ENCODE results near the gene DDIAS. TPM values are rescaled to one million over a fixed set of nuclear protein-coding genes. Genes with fewer than 3 reads are reported as not detected.

Gene DDIAS
- total and polyA plus RNA-seq, 10 of the 15 experiments (the other 5 are each of a cell fraction or from before 2014, with no cell fraction given) = 6.9 to 27.8 (median 12.9) TPM

DNA sequence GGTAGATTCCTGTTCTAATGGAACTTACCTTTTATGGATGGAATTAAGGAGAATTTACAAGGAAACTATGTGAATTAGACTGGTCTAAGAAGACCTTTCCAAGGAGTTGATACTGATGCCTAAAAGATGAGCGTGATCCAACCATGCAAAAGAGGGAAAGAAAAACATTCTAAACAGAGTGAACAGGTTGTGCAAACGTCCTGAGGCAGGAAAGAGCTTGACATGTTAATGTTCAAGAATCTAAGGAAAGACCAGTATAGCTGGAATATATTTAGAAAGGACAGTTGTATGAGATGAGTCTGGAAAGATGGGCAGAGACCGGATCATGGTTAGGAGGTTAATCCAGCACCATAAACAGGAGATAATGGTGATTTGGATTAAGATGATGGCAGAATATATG lies 1.3 kb downstream of the DDIAS start:
- in situ Hi-C loops (cut with MboI) (loop anchor here (5.0 to 10.0 kb wide), 4 partner anchors 172 to 382 kb away; partner anchors contain the start of genes CCDC90B, PCF11 and RAB30), intact Hi-C loops (cut with micrococcal nuclease; ENCODE audit: unreplicated experiment) (loop anchor here (5.0 kb wide), 2 partner anchors 254 to 289 kb away; partner anchors contain the start of genes ANKRD42 and PCF11)

More for the DNA sequence above, 1.3 kb downstream of the DDIAS start:
- H4K20me1 ChIP-seq (ENCODE audit: control insufficient read depth, insufficient read depth) = no peaks in the 10 kb centered on the region
- ChIA-PET POLR2A (no interaction called here), CTCF (interaction anchor here (1.0 to 7.0 kb wide), 3 partner anchors 34 to 347 kb away, joined by 3 to 72 read pairs (median 51); no protein-coding TSS in a partner anchor), SMC1A (ENCODE audit: uncharacterized antibody, unreplicated experiment) (interaction anchor here (1.3 to 6.3 kb wide), 6 partner anchors 27 to 351 kb away, joined by 3 to 57 read pairs (median 8); no protein-coding TSS in a partner anchor), RAD21 (ENCODE audit: unreplicated experiment) (interaction anchor here (3.2 to 3.4 kb wide), 2 partner anchors 160 to 347 kb away, joined by 17 to 20 read pairs; no protein-coding TSS in a partner anchor)
- H3K4me3 ChIP-seq = peak overlapping the region; percentile 72
- no peak overlapping the region; the same call in 1 of the 2 replicates for H3K9ac ChIP-seq (ENCODE audit: control insufficient read depth, insufficient read depth, low read length)
- DNase-seq (ENCODE audit: low read depth, low spot score) = no peak
- H3K36me3 ChIP-seq (ENCODE audit: control insufficient read depth in 2 of 2, insufficient read depth in 2 of 2, low read length in 1 of 2) = no peaks in the 10 kb centered on the region
- H3K9me3 ChIP-seq (replicated peaks; ENCODE audit: control insufficient read depth, insufficient read depth, low read length) = no peaks in the 10 kb centered on the region
- FAIRE-seq = no peak
- H3K27ac ChIP-seq (ENCODE audit: control insufficient read depth, insufficient read depth) = no peak overlapping the region
- peaks cover 46% of the 10 kb centered on the region for H3K79me2 ChIP-seq (ENCODE audit: control insufficient read depth, insufficient read depth, low read length)
- peak overlapping the region; percentile 85 for H3K4me2 ChIP-seq (ENCODE audit: control insufficient read depth, insufficient read depth)
- no TSS peak for BruUV-seq (replicated peaks)
- no peaks in the 10 kb centered on the region for H3K27me3 ChIP-seq (replicated peaks in 1 of 2; ENCODE audit: control insufficient read depth in 2 of 2, insufficient read depth in 2 of 2, low read length in 1 of 2)
- TF ChIP-seq HSF1 (IDR thresholded peaks at IDR 0.05; ENCODE audit: low read depth, low read length) = no peak
- no peak for TF ChIP-seq JUNB (IDR thresholded peaks at IDR 0.05)
- TF ChIP-seq RUNX3 (IDR thresholded peaks at IDR 0.05; ENCODE audit: low read length) = no peak
- TF ChIP-seq MAX (IDR thresholded peaks at IDR 0.05; ENCODE audit: low read depth, low read length) = no peak
- TF ChIP-seq ATF7 (IDR thresholded peaks at IDR 0.05; ENCODE audit: low read depth) = no peak
- TF ChIP-seq SP1 (IDR thresholded peaks at IDR 0.05; ENCODE audit: low read depth, low read length) = no peak
- no peak for TF ChIP-seq NFYB (IDR thresholded peaks at IDR 0.05; ENCODE audit: insufficient read depth, low read depth, low read length)
- TF ChIP-seq POLR2A (IDR thresholded peaks at IDR 0.05; ENCODE audit: low read depth, low read length) = no peak
- no peak for TF ChIP-seq HDAC2 (IDR thresholded peaks at IDR 0.05)
- TF ChIP-seq SMAD1 (IDR thresholded peaks at IDR 0.05; ENCODE audit: low read depth, partially characterized antibody) = no peak
- TF ChIP-seq KDM1A (IDR thresholded peaks at IDR 0.05; ENCODE audit: borderline replicate concordance) = no peak
- H2AFZ ChIP-seq (ENCODE audit: control insufficient read depth, low read depth, low read length) = no peak overlapping the region
- H3K4me1 ChIP-seq (ENCODE audit: control insufficient read depth, insufficient read depth, low read length) = peaks cover 21% of the 10 kb centered on the region
- no peak for ATAC-seq
- WGBS (ENCODE audit: insufficient coverage, insufficient replicate concordance, low lambda C conversion rate, missing lambda C conversion rate) = 58% methylated on average over 3 of the region's 3 CpGs
